OCI-LY3 (cell line): Measurements from ENCODE around the gene ANXA8.
"Not testable (repeated sequence)": the region's sequence is repeated elsewhere in the genome, so short reads cannot be mapped to it uniquely, and the experiment has no call there.

Experiments
- H2AFZ ChIP-seq: fragments of 200-600, 300-600 bp; shearing (Covaris generic); 2 replicates; pipeline ENCODE4 v1.6.0; 2014; ENCODE audit warnings: antibody characterized with exemption, low read depth, low read length
- H3K27ac ChIP-seq: fragments of 200-600, 300-600 bp; sonication (generic); 2 replicates; pipeline ENCODE4 v1.5.1; 2014; ENCODE audit warnings: mild to moderate bottlenecking, low read length, moderate library complexity, mixed read lengths
- H3K27me3 ChIP-seq: fragments of 200-600, 300-600 bp; sonication (generic); 2 replicates; pipeline ENCODE4 v1.6.1; 2014; ENCODE audit warnings: low read depth, low read length, mixed read lengths
- H3K36me3 ChIP-seq: fragments of 200-600, 300-600 bp; sonication (generic); replicated peaks from 2 replicates; pipeline ENCODE3; 2014; ENCODE audit warnings: low read depth, low read length, mixed read lengths
- H3K4me1 ChIP-seq: fragments of 300-600, 200-600 bp; sonication (generic); 2 replicates; pipeline ENCODE4 v1.6.1; 2014; ENCODE audit warnings: low read length, mixed read lengths
- H3K4me2 ChIP-seq: fragments of 200-600, 300-600 bp; sonication (generic); 2 replicates; pipeline ENCODE4 v1.6.1; 2014; ENCODE audit warnings: low read length, mixed read lengths
- H3K4me3 ChIP-seq: fragments of 300-600, 200-600 bp; sonication (generic); 2 replicates; pipeline ENCODE4 v1.5.1; 2014; ENCODE audit warnings: antibody characterized with exemption, mild to moderate bottlenecking, low read length, moderate library complexity
- H3K79me2 ChIP-seq: fragments of 300-600, 200-600 bp; shearing (Covaris generic); 2 replicates; pipeline ENCODE4 v1.6.1; 2014; ENCODE audit warnings: mild to moderate bottlenecking, low read length, mixed read lengths
- H3K9ac ChIP-seq: fragments of 300-600, 200-600 bp; shearing (Covaris generic); 2 replicates; pipeline ENCODE4 v1.6.0; 2014; ENCODE audit warnings: mild to moderate bottlenecking, low read length, moderate library complexity
- H3K9me3 ChIP-seq: fragments of 200-600, 300-600 bp; shearing (Covaris generic); 2 replicates; pipeline ENCODE4 v1.6.1; 2014; ENCODE audit warnings: low read length, mixed read lengths; ENCODE audit not compliant: insufficient read depth
- H4K20me1 ChIP-seq: fragments of 200-600, 300-600 bp; sonication (generic); 2 replicates; pipeline ENCODE4 v1.6.1; 2016; ENCODE audit warnings: low read length, mixed read lengths; ENCODE audit not compliant: insufficient read depth

Gene ANXA8

DNA sequence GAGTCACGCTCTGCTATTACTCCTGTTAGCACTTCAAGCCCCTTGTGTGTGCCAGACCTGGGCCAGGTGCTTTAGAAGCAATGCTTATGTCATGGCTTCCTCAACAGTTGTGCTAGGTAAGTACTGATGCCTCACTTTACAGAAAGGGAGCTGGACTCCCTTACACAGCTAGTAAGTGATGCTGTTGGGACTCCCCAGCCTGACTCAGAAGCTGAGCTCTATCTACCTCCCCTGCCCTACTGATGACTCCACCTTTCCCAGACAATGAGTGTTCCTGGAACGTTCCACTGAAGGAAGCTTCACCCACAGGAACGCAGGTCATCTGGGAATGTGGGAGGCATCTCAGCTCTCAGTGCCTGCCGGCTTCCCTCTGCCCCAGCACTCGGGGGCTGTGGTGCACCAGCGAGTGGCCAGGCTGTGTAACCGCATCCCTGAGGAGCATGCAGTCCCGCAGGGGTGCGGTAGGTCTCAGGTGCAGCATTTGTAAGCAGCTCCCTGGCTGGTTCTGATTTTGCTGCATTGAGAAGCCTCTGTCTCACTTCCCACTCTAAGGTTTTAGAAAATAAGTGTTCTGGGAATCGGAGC, 2.6 kb downstream of the ANXA8 start:
- not testable (repeated sequence) for H3K27ac ChIP-seq, H3K79me2 ChIP-seq, H3K9me3 ChIP-seq, H4K20me1 ChIP-seq, H2AFZ ChIP-seq, H3K4me1 ChIP-seq, H3K4me3 ChIP-seq, H3K9ac ChIP-seq, H3K27me3 ChIP-seq, H3K4me2 ChIP-seq, H3K36me3 ChIP-seq

- H3K9me3 ChIP-seq, H3K4me2 ChIP-seq, H3K36me3 ChIP-seq, H2AFZ ChIP-seq, H4K20me1 ChIP-seq, H3K9ac ChIP-seq, H3K27ac ChIP-seq, H3K27me3 ChIP-seq, H3K4me1 ChIP-seq, H3K4me3 ChIP-seq, H3K79me2 ChIP-seq: not testable (repeated sequence)
Measured at GRCh38 chr10:47480133-47480532, 3.8 kb downstream of the ANXA8 start.

DNA sequence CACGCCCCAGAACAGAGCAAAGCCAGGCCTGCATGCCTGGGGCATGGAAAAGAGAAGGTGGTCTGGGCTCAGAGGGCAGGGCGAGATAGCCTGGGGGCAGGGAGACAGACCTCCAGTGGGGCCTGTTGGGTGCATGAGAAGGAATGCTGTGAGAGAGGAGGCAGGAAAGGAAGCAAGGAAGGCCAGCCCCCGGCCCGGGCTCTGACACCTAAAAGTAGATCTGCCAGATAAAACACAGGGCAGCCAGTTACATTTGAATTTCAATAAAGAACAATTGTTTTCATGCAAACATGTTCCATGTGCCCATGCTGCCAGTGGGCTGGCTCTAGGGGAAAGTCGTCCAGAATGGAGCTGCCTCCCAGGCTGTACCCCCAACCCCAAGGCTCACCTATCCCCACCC, 5.8 kb downstream of the ANXA8 start:
- not testable (repeated sequence) for H3K4me3 ChIP-seq, H3K36me3 ChIP-seq, H3K27ac ChIP-seq, H3K9ac ChIP-seq, H3K79me2 ChIP-seq, H3K4me2 ChIP-seq, H4K20me1 ChIP-seq, H3K27me3 ChIP-seq, H3K4me1 ChIP-seq, H2AFZ ChIP-seq, H3K9me3 ChIP-seq

DNA sequence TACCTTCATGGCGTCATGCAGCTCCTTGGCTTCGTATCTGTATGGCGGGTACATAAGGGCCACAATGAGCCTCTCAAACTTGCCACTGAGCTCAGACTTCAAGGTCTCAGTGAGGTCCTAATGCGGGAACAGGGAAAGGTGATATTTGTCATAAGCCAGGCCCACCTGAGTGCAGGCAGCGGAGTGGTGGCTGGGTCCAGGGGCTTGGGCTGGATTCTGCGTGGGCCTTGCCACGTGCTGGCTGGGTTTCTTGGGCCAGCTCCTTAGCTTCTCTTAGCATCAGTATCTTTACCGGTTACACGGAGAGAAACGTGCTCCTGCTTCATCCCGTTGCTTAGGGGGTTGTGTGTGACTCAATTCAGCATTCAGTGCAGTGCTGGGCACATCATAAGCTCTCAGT, 6.8 kb downstream of the ANXA8 start:
- not testable (repeated sequence) for H3K9me3 ChIP-seq, H3K27me3 ChIP-seq, H4K20me1 ChIP-seq, H3K4me2 ChIP-seq, H3K27ac ChIP-seq, H3K4me1 ChIP-seq, H3K9ac ChIP-seq, H3K4me3 ChIP-seq, H3K79me2 ChIP-seq, H3K36me3 ChIP-seq, H2AFZ ChIP-seq

DNA sequence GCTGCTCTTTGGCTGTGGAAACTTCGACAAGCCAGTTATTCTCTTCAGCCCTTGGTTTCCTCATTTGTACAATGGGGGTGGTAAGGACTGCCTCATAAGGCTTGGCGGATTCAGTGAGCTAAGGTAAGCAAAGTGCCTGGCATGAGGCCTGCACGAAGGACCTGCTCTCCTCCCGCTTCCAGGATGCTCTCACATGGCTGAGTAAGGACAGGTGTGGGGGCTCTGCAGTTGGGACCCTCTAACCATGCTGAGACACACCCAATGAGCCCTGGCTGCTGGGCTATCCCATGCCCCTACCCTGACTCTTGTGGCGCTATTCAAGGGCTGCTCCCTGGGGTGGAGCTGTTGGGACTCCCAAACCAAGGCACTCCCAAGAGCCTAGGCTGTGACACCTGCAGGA, 8.8 kb downstream of the ANXA8 start:
- not testable (repeated sequence) for H3K36me3 ChIP-seq, H2AFZ ChIP-seq, H3K27ac ChIP-seq, H3K79me2 ChIP-seq, H4K20me1 ChIP-seq, H3K4me2 ChIP-seq, H3K9ac ChIP-seq, H3K4me3 ChIP-seq, H3K27me3 ChIP-seq, H3K9me3 ChIP-seq, H3K4me1 ChIP-seq

- H3K27me3 ChIP-seq, H3K27ac ChIP-seq, H3K79me2 ChIP-seq, H3K4me1 ChIP-seq, H2AFZ ChIP-seq, H3K9me3 ChIP-seq, H3K36me3 ChIP-seq, H4K20me1 ChIP-seq, H3K9ac ChIP-seq, H3K4me3 ChIP-seq, H3K4me2 ChIP-seq: not testable (repeated sequence)
Measured at GRCh38 chr10:47473516-47473915, 10.4 kb downstream of the ANXA8 start.

DNA sequence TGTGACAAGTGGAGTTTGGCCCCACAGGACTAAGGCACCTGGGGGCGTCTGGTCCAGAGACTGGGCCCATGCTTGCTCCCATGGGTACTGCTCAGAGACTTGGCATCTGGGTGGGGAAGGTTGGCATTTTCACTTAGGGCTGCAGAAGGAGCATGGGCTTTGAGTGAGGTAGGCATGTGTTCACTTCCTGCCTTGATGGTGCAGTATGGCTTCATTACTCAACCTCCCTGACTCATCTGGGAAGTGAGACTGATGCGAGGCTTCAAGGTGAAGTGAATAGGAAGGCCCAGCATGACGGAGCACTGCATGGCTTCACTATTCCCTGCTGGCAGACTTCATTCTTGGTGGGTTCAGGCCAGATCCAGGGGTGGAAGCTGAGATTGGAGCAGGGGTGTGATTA, 11.3 kb downstream of the ANXA8 start:
- H3K4me3 ChIP-seq, H3K9ac ChIP-seq, H4K20me1 ChIP-seq, H3K36me3 ChIP-seq, H3K79me2 ChIP-seq, H3K4me1 ChIP-seq, H3K4me2 ChIP-seq, H3K27ac ChIP-seq, H2AFZ ChIP-seq, H3K27me3 ChIP-seq, H3K9me3 ChIP-seq: not testable (repeated sequence)

DNA sequence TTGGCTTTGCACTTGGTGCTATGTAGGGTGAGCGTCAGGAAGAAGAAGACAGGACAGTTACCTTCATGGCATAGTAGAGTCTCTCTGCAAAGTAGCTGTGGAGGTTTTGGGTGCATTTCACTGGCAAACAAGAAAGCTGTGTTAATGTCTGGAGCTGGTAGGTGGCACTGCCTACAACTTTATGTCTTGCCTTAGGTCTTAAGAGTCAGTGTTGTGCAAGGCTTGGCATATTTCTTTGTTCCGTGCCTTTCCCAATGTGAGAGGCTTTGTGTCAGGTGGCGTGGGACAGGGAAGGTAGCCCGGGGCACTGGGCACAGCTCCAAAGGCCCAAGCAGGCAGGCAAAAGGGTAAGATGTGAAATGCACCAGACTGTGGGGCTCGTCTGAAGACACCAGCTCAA, 11.8 kb downstream of the ANXA8 start:
- not testable (repeated sequence) for H3K79me2 ChIP-seq, H3K4me1 ChIP-seq, H4K20me1 ChIP-seq, H3K4me2 ChIP-seq, H3K27me3 ChIP-seq, H2AFZ ChIP-seq, H3K9ac ChIP-seq, H3K36me3 ChIP-seq, H3K27ac ChIP-seq, H3K9me3 ChIP-seq, H3K4me3 ChIP-seq

GRCh38 chr10:47468731-47469528, 15.0 kb downstream of the ANXA8 start:
- H3K27me3 ChIP-seq, H3K4me2 ChIP-seq, H3K79me2 ChIP-seq, H2AFZ ChIP-seq, H3K36me3 ChIP-seq, H3K27ac ChIP-seq, H3K4me1 ChIP-seq, H4K20me1 ChIP-seq, H3K9me3 ChIP-seq, H3K4me3 ChIP-seq, H3K9ac ChIP-seq: not testable (repeated sequence)

DNA sequence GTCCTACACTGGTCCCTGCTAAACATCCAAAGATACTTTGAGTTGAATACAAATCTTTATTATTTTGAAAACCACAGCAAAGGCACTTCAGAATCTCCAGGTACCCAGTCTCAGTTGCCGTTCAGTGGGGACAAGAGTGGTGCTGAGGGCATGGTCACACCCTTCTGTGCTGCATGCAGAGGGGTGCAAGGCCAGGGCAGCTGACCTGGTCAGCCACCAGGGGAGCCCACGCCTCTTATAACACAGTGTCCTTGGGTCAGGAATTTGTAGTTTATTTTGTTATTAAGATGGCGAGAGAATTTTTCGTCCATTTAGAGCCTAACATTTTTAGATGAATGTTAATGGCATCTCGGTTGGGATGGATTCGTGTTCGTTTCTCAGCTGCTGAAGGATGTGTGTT, 16.0 kb downstream of the ANXA8 start:
- not testable (repeated sequence) for H3K79me2 ChIP-seq, H3K4me3 ChIP-seq, H3K27ac ChIP-seq, H3K4me1 ChIP-seq, H3K27me3 ChIP-seq, H3K36me3 ChIP-seq, H3K9me3 ChIP-seq, H3K9ac ChIP-seq, H3K4me2 ChIP-seq, H4K20me1 ChIP-seq, H2AFZ ChIP-seq
